Aorta (tissue), 5 donors: Measurements from ENCODE around the gene LHX3. TPM values are rescaled to one million over a fixed set of nuclear protein-coding genes. Genes with fewer than 3 reads are reported as not detected.
A peak's percentile ranks its signal among the peaks of the same experiment; 100 is the strongest.

Experiments
- ATAC-seq: fragments of 200-7000 bp; cut with Tn5 transposase; one replicate; pipeline ENCODE4 v1.9.1; 2022; ENCODE audit warnings: moderate library complexity; ENCODE audit not compliant: low FRiP score
- DNase-seq, 2 donors: peaks; one replicate each; pipeline ENCODE4 v3.0.0-alpha.2; 2020
- H3K27ac ChIP-seq, 2 donors: one replicate each; pipeline ENCODE4 v1.5.1; 2013; ENCODE audit warnings: low read length in 2 of 2, mild to moderate bottlenecking in 2 of 2, moderate library complexity in 2 of 2, control low read depth in 1 of 2, inconsistent platforms in 1 of 2, low read depth in 1 of 2
- H3K27me3 ChIP-seq, 2 donors: one replicate each; pipeline ENCODE4 v1.6.1; 2013; ENCODE audit warnings: control low read depth in 1 of 2, low read length in 1 of 2, mild to moderate bottlenecking in 1 of 2, moderate library complexity in 1 of 2; ENCODE audit not compliant: insufficient read depth in 2 of 2, control insufficient read depth in 1 of 2
- H3K36me3 ChIP-seq, 2 donors: one replicate each; pipeline ENCODE4 v1.6.1; 2013; ENCODE audit warnings: control low read depth in 1 of 2, low read length in 1 of 2, mild to moderate bottlenecking in 1 of 2; ENCODE audit not compliant: insufficient read depth in 2 of 2, control insufficient read depth in 1 of 2
- H3K4me1 ChIP-seq, 2 donors: one replicate each; pipeline ENCODE4 v1.6.1; 2013; ENCODE audit warnings: low read length in 2 of 2, control low read depth in 1 of 2, mild to moderate bottlenecking in 1 of 2, moderate library complexity in 1 of 2; ENCODE audit not compliant: insufficient read depth in 2 of 2, control insufficient read depth in 1 of 2
- H3K4me3 ChIP-seq, 2 donors: one replicate each; pipeline ENCODE4 v1.5.1; 2013; ENCODE audit warnings: low read length in 2 of 2, control low read depth in 1 of 2, mild to moderate bottlenecking in 1 of 2
- H3K9me3 ChIP-seq: one replicate; pipeline ENCODE4 v1.6.1; 2013; ENCODE audit warnings: mild to moderate bottlenecking, low read length; ENCODE audit not compliant: control insufficient read depth
- WGBS, 2 donors: extraction: QIAGEN DNeasy Blood & Tissue Kit; methylation state at CpG; one replicate each; pipeline ENCODE4 v1.1.7; 2013; 5-methylcytosine and 5-hydroxymethylcytosine counted together
- intact Hi-C, 2 donors: fragments of 100-400 bp; cut with DNase I; formaldehyde crosslinking; loops; one replicate each; pipeline versions ENCODE4 v1.14.2 to v1.15.0; 2022
- long read RNA-seq, 2 donors: library from polyadenylated mRNA; unstranded; transcript quantifications; one replicate each; pipeline ENCODE4 v2.0.0, GENCODE V29; 2020 to 2021
- polyA plus RNA-seq, 2 donors: library from polyadenylated mRNA; stranded (reverse); fragments of 200-250 nt; gene quantifications; one replicate each; pipeline ENCODE4 v1.2.3, GENCODE V29; 2013
- total RNA-seq, 2 donors: library from RNA; stranded (reverse); fragmentation: NEBNext Ultra II Directional; extraction: Animal tissue kit (Norgen Biotek cat#: 25700); gene quantifications; one replicate each; pipeline ENCODE4 v1.2.1, GENCODE V29; 2021
- donor health status: healthy with polysubstance abuse.
- donor health status: Bipolar disorder and iron deficiency.
- donor health status: DM: no; HTN: no; CAD: no.
- donor health status: DM: no; HTN: no; CAD: no.
- donor health status: DM: yes; HTN: yes; CAD: no.

Gene LHX3
- total RNA-seq (not detected), polyA plus RNA-seq (not detected)
- long read RNA-seq, donor 1: 0 reads
- long read RNA-seq, donor 2: 0 reads

- DNase-seq (no peak), ATAC-seq (peak; percentile 20)
- H3K9me3 ChIP-seq: no peaks in the 10 kb centered on the region
- no peak within 1 kb of the TSS for H3K4me3 ChIP-seq
- H3K27me3 ChIP-seq: no peaks in the 10 kb centered on the region
- WGBS, 2 donors: 5 to 6% methylated on average over 40 to 70 of the region's 70 CpGs
- intact Hi-C loops: no loop called here
- no peaks in the 10 kb centered on the region for H3K36me3 ChIP-seq
- no peaks in the 10 kb centered on the region for H3K4me1 ChIP-seq
- H3K27ac ChIP-seq: no peak within 1 kb of the TSS
Observed at GRCh38 chr9:136204838-136205706, at the start of gene LHX3. Gene LHX3 (minus strand): TSS chr9:136205128. CDS start chr9:136205012, 116 bp downstream.

DNA sequence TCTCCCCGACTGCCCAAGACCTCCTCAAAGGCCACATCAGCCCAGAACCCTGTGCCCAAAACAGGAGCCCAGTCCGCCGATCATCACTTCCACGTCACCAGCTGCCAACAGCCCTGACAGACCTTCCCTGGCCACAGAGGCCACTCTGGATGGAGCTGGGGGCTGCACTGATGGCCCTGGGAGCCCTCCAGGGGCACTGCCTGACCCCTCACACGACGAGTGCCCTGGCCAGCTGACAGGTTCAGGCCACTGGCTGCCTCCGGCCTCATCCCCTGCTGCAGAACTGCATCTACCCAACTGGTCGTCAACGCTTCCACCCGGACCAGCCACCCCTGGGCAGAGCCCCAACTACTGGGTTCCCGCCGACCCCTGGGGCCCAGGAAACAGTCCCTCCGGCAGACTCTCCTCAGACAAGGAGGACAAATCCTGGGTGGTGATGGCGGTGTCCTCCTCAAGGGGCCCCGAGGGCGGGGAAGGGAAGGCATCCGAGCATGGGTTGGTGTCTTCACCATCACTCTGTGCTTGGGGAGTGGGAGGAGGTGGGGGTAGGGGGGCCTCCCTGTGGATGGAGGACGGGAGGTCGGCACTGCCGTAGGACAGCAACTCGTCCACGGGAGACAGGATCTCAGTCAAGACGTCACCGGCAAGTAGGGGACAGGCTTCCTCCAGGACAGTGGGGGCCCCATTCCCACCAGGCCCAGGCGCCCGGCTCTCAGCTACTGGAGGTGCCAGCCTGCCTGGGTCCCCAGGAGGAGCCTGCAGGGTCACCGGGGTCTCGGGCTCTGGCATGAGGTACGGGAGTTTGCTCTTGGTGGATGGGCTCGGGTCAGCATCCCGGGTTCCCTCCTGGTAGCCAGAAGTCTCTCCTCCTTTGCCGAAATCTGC lies 48.6 kb upstream of the LHX3 start:
- H3K27ac ChIP-seq: no peak overlapping the region
- ATAC-seq: no peak
- no peaks in the 10 kb centered on the region for H3K36me3 ChIP-seq
- H3K4me1 ChIP-seq: no peaks in the 10 kb centered on the region
- no peak overlapping the region for H3K4me3 ChIP-seq
- 83 to 85% methylated on average over 32 of the region's 32 CpGs for WGBS, 2 donors
- intact Hi-C loops: no loop called here
- no peak for DNase-seq
- no peaks in the 10 kb centered on the region for H3K9me3 ChIP-seq
- no peaks in the 10 kb centered on the region for H3K27me3 ChIP-seq

- Histone ChIP-seq H3K27me3 (no peaks in the 10 kb centered on the region), H3K9me3 (no peaks in the 10 kb centered on the region), H3K4me1 (no peaks in the 10 kb centered on the region), H3K36me3 (no peaks in the 10 kb centered on the region), H3K27ac (no peak overlapping the region), H3K4me3 (no peak overlapping the region)
- DNase-seq: no peak
- ATAC-seq: no peak
- 87 to 90% methylated on average over 10 of the region's 10 CpGs for WGBS, 2 donors
- intact Hi-C loops: no loop called here
Observed at GRCh38 chr9:136252846-136253245, 47.9 kb upstream of the LHX3 start.

DNA sequence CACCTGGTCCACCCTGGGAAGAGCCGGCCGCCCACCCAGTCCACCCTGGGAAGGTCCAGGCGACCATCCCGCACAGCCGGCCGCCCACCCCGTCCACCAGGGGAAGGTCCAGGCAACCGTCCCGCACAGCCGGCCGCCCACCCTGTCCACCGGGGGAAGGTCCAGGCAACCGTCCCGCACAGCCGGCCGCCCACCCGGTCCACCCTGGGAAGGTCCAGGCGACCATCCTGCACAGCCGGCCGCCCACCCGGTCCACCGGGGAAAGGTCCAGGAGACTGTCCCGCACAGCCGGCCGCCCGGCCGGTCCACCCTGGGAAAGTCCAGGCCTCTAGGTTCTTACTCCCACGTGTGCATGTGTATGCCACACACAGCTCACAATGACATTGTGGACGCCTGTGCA lies 47.4 kb upstream of the LHX3 start:
- DNase-seq: no peak
- ATAC-seq: no peak
- H3K36me3 ChIP-seq: no peaks in the 10 kb centered on the region
- H3K27ac ChIP-seq: no peak overlapping the region
- intact Hi-C loops: no loop called here
- no peak overlapping the region for H3K4me3 ChIP-seq
- H3K9me3 ChIP-seq: no peaks in the 10 kb centered on the region
- no peaks in the 10 kb centered on the region for H3K27me3 ChIP-seq
- WGBS, 2 donors: 93 to 95% methylated on average over 20 to 29 of the region's 29 CpGs
- H3K4me1 ChIP-seq: no peaks in the 10 kb centered on the region

GRCh38 chr9:136251264-136252115 lies 46.6 kb upstream of the LHX3 start:
- ATAC-seq (no peak), DNase-seq (no peak)
- WGBS, 2 donors: 88 to 91% methylated on average over 26 to 50 of the region's 50 CpGs

DNA sequence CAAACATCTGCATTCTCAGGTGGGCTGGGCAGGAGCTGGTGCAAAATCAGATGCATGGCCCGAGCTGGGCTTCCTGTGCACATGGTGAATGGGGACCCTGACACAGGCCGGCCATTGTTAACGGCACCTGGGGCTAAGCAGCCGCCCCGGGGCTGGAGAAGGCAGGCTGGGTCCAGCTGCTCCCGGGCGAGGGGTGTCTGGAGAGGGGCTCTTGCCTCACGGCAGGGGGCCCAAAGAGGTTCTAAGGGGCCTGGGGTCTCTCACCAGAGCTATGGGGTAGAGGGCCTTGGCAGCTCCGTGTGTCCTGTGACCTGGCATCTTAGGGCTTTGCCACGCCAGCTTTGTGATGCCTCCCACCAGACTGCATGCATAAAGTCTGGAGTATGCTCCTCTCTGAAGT lies 45.7 kb upstream of the LHX3 start:
- no peaks in the 10 kb centered on the region for H3K9me3 ChIP-seq
- H3K4me1 ChIP-seq: no peaks in the 10 kb centered on the region
- intact Hi-C loops: no loop called here
- no peak for ATAC-seq
- no peak overlapping the region for H3K4me3 ChIP-seq
- H3K36me3 ChIP-seq: no peaks in the 10 kb centered on the region
- no peak overlapping the region for H3K27ac ChIP-seq
- no peaks in the 10 kb centered on the region for H3K27me3 ChIP-seq
- 70 to 73% methylated on average over 10 of the region's 10 CpGs for WGBS, 2 donors
- DNase-seq: no peak

More at GRCh38 chr9:136251264-136252115, 46.6 kb upstream of the LHX3 start:
- no peaks in the 10 kb centered on the region for H3K27me3 ChIP-seq
- H3K4me3 ChIP-seq: no peak overlapping the region
- H3K9me3 ChIP-seq: no peaks in the 10 kb centered on the region
- intact Hi-C loops: no loop called here
- no peaks in the 10 kb centered on the region for H3K4me1 ChIP-seq
- H3K27ac ChIP-seq: no peak overlapping the region
- no peaks in the 10 kb centered on the region for H3K36me3 ChIP-seq

GRCh38 chr9:136249877-136250559 lies 45.1 kb upstream of the LHX3 start:
- 70 to 73% methylated on average over 30 of the region's 30 CpGs for WGBS, 2 donors

More at GRCh38 chr9:136249877-136250559, 45.1 kb upstream of the LHX3 start:
- H3K36me3 ChIP-seq: no peaks in the 10 kb centered on the region
- no peak for DNase-seq
- H3K27ac ChIP-seq: no peak overlapping the region
- H3K27me3 ChIP-seq: no peaks in the 10 kb centered on the region
- intact Hi-C loops: loop anchor here in 1 of 2 donors (10.0 kb wide), 2 partner anchors 285 to 345 kb away; partner anchors contain the start of genes CAMSAP1 and UBAC1
- no peak for ATAC-seq
- H3K4me1 ChIP-seq: no peaks in the 10 kb centered on the region
- no peak overlapping the region for H3K4me3 ChIP-seq
- H3K9me3 ChIP-seq: no peaks in the 10 kb centered on the region
